Amniotic stem cell (primary cell): ENCODE results near the gene WDR7.

Experiments
- DNase-seq: peaks from one replicate; lab custom pipeline; 2025; lab: John Stamatoyannopoulos, UW

Gene WDR7

DNA sequence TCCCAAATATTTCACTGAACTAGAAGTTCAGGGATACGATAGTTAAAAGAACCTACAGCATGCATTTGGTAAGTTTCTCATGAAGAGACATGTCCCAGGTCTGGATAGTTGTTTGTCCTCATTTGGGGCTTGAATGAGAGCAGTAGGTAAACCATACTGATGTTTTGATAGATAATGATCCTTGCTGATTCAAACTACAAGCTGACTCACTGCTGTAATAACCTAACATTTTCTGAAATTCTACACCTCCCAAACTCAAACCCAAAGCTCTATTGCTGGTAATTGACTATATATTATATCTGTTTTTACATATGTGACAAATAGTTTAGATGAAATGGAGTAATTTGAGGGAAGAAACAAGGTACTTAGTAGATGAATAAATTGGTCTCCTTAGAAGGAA, 341.6 kb downstream of the WDR7 start:
- DNase-seq = no peak

DNA sequence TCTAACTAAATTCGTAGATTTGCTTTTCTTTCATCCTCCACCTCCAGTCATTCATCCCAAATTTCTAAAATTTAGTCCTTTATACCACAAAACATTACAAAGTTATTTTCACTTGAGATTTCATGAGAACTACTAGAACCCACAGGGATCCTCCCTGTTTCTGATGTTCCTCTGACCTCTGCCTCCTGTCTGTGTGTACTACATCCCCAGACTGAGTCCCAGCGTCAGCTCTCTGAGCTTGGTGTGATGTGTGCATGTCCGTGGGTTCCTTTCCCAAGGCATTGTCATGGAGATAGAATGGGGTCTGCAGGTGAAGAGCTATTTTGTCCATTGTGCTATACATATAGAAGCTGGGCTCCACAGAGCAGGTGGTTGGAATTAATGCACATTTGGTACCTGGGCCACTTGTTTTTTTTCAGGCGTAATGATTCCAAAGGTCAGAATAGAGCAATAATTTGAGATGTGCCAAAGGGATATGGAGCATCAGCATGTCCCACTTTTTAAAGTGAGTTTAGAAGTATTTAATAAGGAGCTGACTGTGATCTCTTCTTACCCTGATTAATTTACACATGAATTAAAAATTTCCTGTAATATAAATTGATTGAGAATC, 344.5 kb downstream of the WDR7 start:
- DNase-seq = no peak

DNA sequence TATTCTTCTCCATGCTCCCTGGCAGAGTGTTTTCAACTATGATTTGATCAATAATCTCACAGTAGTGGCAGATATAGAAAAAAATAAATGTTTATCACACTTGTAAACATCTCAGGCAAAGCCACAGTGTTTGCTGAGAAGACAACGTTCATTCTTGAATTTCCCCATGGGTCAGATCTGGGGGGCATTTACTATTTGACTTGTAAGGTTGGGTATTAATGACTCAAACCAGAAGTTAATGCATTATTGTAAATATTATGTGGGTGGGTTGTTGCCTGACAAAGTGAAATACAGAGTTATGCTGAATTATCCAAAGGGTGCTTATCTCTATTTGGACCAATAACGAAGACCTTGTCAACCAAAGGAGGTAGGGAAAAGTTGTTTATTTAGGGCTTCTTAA, 346.0 kb downstream of the WDR7 start:
- no peak for DNase-seq

DNA sequence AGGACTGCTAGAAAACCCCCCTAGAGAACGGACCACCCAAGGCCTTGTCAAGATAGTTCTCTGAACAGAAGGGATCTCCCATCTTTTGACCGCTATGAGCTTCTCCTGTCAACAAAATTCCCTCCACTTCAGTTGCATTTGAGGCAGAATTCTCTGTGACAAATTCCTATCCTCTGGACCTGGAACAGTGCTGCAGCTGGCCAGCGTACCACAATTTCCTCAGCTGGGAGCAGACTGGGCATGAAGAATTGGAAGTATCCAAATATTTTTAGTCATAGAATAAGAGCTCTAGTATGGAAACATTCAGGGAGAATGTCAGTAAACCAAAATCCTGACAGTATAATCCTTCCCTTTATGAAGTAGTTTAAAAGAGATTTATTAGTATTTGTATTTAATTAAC, 348.7 kb downstream of the WDR7 start:
- no peak for DNase-seq

DNA sequence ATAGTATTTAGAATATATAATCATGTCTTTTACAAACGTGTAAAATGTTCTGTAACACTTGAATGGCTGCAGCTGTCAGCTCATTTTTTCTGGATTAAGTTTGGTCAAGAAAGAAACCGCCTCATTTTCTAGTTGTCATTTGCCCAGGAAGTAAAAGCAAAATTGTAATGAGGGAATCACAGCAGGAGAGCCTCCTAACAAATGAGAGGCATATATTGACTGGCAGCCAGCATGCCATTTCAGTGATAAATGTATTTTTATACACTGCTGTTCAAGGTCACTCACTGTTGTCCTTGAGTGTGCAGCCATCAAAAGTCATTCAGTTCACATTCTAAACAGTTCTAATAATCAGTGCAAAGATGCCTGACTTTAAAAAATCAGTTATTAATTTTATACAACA, 351.5 kb downstream of the WDR7 start:
- DNase-seq = no peak

DNA sequence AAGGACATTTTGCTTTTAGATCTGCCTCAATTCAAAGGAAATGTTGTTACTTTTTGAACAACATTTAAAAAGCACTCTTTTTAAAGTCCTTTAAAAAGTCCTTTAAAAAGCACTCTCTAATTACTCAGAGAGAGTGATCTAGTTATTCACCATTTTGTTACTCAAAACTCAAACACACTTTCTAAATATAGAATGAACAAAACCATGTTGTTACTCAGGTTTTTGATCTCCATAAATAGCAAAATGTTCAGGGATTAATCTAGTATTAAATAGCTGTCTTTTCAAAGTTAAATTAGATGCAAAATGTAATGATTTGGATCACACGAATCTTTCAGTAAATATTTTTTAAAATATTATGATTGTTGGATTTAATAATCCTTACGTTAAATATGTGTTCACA, 352.2 kb downstream of the WDR7 start:
- DNase-seq = no peak

DNA sequence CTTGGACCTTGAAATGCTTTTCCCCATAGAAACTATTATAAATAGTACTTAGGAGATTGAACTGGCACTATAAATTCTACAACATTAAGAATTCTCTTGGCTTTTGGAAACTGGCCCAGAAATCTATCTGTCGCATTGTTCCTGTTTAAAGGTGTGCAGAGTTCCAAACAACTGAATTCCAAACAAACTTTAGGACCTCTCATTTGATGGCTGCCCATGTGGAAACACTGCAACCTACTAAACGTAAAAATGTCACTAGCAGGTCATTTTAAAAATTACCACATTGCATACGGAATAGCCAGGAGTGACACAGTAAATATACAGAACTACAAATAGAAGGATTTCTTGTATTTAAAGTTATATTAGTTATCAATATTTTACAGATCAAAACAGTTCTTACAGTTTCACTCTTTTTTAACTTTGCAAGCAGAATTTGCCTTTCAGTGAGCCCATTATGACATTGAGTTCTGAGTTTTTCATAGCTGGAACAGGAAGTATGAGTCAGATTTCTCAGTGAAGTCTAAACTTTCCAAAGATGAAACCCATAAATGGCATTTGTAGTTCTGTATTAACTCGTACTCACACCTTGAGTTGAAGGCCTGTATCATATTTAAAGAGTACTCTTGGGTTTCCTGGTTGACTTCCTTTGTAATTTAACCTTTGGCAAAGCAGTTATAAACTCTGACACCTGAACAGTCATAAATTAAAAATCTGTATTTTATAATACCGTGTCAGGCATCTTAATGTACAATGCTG, 353.4 kb downstream of the WDR7 start:
- DNase-seq = no peak

DNA sequence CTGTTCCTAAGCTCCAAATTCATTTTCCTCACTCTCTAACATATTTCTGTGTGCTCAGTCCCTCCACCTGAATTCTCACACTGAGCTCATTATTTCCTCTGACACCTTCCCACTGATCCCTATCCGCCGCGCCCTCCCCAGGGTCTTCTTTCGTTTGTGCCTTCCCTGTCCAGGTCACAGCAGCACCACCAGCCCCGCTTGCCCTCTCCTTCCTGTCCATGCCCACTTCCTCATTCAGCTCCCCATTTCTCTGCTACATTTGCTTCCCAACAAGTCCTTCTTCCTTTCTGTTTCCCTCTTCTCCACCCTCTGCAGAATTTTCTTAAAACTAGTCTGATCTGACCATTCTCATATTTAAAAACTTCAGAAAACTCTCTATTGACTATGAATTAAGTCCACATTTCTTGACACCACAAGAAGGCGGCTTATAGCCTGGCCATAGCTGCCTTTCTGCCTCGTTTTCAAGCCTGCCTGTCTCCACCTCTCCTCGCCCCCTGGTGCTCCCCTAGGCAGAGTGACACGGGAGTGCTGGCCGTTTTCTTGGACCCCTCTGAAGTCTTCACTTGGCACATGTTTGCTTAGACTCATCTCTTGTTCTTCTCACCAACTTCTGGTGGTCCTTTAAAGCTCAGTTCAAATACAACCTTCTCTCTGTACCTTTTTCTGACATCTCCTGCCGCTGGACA, 357.0 kb downstream of the WDR7 start:
- no peak for DNase-seq

DNA sequence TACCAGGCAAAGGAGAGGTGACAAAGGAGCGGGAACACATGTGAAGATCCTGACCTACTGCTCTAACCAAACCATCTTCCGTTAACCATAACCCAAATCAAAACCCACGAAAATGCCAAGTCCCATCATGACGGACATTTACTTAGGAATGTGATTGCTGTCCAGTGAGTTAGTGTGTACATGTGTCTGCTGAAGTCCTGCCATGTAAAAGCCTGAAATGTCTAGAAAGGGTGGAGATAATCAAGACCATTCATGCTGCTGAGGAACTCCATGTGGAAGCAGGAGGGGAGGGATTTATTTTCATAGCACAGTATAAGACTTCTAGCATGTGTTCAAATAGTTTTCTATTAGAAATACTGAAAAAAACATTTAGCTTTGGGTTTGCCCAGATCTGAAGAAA, 358.7 kb downstream of the WDR7 start:
- DNase-seq = no peak

DNA sequence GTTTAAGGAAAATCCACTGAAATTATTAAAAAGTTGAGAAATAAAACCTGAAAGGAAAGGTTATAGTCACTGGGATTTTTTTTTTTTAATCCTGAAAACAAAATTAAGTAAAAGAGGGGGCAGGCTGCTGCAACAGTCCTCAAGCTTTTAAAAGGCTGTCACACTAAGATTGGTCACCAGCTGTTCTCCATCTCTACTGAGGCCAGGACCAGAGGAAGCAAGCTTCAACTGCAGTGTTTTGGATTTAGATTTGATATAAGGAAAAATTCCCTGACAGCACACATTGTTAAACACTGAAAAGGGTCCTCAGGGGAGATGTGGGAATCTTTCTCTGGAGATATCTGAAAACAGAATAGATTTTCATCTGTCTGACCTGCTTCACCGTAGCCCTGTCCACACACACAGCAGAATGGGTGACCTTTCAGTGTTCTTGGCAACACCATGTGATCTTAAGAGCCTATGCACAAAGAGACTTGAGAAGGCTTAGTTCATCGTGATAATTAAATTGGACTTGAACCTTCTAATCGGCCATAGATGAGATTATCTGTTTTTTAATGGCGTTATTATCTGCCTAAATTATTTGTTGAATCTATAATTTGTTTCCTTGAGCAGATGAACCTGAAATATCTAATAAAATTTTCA, 363.7 kb downstream of the WDR7 start:
- no peak for DNase-seq

DNA sequence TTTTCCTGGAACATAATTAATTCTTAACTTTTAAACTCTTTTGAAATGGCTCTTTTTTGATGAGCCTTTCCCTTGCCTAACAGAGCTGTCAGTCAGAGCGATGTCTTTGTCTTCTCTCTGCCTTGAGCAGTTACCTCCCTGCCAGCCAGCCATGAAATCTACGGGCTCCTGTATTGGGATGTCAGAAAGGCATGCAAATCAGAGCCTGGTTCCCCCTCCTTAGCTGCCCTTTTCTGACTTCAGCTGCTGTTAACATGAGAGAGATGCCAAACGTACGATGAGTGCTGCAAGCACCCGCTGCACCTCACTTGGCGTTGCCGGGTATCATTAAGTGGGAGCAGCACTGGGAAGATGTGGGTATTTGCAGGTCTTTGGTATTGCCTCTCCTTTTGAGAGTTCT, 364.3 kb downstream of the WDR7 start:
- no peak for DNase-seq

DNA sequence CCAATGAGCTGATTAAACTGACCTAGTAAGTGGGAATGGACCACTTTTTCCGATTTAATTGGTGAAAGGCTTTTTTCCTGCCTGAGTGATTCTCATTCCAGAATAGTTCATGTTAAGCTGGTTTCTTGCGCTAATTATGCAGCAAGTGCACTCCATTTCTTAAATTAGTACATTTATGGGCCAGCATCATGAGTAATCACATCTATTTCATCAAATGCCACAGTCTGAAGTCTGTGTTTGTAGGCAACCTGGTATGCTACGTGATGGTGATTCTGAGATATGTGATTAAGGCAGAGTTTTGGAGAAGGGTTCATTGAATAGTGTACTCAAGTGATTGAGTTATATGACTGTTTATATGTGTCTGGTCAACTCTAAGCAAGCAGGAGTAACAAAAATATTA, 367.7 kb downstream of the WDR7 start:
- no peak for DNase-seq

DNA sequence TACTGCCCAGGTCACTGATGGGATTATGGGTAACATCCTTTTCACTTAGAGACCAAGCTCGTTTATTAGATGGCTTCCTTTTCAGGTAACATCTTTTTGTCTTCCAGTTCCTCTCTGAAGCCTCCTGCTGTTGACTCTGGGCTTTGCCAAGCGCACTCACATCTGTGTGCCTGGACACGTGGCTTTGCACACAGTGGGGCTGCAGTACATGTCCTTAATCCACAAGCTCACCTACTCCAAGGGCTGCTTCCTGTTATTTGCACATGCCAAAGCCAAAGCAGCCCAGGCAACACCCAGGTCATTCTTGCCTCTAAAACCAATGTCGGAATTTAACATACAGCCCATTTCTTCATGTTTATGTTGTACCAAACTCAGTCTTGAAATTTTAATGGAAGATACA, 371.6 kb downstream of the WDR7 start:
- no peak for DNase-seq

DNA sequence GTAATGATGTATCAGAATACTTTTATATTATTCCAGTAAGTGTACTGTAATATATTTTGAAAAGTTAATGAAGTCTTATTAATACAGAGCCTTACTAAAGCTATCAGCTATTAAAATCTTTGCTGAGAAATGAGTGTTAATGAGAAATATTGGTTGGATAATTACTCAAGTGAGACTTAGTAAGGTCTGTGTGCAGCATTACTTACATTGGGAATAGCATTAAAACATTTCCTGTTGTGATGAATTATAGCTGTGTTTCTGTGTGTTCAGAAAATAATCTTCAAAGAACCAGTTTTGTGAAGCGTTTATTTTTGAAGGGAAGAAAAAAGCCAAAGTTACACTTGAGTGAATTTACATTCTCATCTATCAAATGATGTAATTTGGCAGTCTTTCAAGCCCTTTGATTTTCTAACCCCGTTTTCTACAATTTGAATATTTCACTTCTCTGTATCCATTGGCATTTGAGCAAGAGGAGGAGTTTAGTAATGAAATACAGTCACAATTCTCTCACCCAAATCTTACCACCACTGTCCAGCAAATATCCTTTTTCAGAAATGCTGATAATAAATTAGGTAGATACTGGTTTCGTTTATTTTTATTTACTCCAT, 372.2 kb downstream of the WDR7 start:
- no peak for DNase-seq

DNA sequence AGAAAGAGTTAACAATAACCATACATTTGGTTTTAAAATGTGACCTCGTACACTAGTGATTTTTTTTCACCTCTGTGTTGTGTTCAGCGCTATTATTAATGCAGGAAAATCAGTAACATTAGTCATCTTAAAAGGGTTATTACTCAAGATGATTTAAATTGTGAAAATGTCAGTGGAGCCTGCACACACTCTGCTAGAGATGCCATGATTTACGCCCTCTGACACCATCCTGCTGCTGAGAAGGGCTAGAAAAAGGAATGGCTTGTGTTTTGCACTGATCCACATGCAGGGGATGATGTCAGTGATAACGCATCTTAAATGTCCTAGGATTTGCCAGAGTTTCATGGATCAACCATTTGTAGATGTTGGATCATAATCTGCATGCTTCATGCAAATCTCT, 374.4 kb downstream of the WDR7 start:
- DNase-seq = no peak

DNA sequence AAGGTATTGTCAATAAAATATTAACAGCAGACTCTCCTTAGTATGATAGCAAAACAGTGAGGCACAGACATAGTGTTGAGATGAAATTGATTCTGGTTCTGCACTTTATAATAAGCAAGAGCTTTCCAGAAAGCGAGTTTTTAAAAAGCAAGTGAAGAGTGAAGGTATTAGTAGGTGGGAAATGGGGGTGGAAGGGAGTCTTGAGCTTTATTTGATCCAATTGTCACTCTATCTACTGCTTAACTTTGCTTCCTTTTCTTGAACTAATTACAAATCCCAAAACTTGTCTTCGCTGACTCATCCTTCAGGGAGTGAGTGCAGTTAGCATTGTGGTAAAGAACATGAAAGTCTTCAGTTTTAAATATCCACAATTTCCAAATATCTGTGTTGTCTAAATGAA, 375.2 kb downstream of the WDR7 start:
- no peak for DNase-seq

DNA sequence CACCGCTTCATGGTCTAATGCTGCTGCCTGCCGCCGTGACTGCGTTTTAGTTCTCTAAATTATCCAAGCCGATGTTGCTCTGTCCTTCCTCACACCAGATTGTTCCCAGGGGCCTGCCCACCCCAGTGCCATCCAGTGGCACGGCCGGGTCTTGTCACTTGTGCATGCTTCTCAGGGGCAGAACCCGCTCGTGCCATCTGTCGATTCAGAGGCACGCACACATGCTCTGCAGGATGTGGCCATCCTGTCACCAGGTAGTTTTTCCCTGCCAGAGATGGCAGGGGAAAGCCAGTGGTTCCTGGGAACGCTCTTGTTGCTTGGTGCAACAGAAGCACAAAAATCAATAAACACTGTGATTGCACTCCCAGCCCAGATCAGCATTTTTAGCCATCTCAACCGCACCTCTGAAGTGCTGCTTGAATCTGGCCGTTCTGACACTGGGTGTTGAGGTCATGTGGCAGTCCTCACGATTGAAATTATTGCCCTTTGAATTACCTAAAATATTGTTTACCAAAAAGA, 376.1 kb downstream of the WDR7 start:
- no peak for DNase-seq

DNA sequence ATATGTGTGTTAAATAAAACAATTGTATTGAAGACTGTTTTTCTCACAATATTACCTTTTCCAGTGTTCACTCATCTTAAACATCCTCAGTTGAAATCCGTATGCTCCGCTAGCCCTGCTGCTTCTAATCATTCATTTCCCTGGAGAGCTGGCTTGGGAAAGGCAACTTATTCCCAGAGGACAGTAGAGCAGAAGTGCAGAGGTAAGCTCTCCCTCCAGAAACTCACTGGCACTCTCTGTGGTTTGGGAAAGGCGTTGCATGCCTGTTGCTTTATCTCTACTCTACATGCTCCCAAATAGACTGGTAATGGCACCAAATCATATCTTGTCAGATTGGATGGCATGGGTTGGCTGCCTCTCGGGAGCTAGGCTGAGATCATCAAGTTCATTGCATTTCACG, 378.6 kb downstream of the WDR7 start:
- DNase-seq = no peak

DNA sequence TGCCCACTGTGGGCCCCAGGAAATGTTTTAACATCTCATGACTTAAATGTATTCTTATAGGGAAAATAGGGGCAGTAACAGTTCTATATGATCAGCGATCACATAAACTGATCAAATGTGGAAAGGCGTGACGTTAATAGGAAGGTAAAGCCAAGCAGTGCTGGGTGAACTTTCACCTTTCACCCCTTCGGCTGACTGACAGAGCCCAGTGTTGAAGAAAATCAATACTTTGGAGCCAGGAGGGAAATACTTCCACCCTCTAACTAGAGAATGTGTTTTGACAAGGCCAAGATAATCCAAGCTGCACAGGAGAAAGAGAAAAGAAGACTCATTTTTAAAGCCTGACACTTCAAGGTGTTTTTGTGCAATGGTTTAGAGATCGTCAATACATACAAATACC, 379.3 kb downstream of the WDR7 start:
- no peak for DNase-seq

DNA sequence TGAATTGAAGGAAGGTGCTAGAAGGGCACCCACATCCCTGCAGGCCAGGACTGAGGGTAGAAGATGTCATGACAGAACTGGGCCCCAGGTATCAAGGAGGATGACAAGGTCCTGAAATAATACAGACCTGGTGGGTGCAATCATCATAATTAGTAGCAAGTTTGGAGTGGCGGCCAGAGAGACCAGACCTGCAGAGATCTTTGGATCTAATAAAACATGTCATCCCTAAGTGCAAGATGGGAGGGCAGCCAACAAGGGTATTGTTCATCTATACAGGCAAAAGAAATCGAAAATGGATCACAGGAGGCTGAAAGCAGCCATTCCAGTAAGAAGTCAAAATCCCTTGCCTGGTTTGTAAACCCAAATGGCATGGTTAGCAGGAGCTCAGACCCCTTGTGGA, 384.4 kb downstream of the WDR7 start:
- DNase-seq = no peak

DNA sequence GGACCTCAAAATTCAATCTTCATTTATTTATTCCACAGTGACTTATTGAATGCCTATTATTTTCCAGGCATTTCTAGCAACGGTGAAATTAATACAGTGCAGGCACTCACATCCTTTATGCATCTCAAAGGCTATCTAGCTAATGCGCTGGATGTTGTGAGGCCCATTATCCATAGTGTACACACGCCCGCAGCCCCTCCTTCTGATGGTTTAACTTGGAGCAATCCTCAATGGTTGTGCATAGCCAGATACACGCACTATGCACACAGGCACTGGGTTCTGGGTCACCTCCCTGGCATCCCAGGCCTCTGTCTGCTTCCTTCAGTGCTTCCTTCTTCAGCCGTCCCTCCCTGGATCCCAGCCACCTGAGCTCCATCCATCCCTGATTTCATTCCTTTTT, 387.2 kb downstream of the WDR7 start:
- no peak for DNase-seq

DNA sequence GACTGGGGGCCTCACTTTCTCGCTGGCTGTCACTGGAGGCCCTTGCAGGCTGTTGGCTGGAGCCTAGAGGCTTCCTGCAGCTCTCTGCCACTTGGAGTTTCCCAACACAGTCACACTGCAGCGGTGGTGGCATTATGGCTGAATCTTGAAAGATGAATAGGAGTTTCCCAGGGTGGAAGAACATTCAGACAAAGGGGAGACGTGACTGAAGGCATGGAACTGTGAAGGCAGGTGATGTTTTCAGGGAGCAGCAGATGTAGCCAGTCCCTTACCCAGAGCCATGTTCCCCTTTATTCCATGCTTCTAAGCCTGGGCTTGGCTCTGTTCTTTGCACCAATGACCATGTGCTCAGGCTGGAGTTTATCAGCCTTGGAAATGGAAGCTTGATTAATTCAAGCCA, 389.0 kb downstream of the WDR7 start:
- no peak for DNase-seq
